Activated B cell treated with CpG ODN at 0.5 μM for 24 hours (primary cell): ENCODE results near the gene PARVA. TPM values are rescaled to one million over a fixed set of nuclear protein-coding genes. Genes with fewer than 3 reads are reported as not detected.

Experiments
- ATAC-seq: fragments of 200-7000 bp; cut with Tn5 transposase; one replicate; pipeline ENCODE4 v1.10.0; 2021; ENCODE audit warnings: low read depth, mild to moderate bottlenecking, moderate library complexity
- CTCF ChIA-PET: fragments of 350-600 bp; sonication (Branson Sonifier 250); formaldehyde crosslinking; loops from one replicate; lab custom pipeline; 2021; ENCODE audit warnings: antibody characterized with exemption; lab: Charles Lee
- POLR2A ChIA-PET: fragments of 350-600 bp; sonication (Branson Sonifier 250); formaldehyde crosslinking; loops from one replicate; lab custom pipeline; 2021; ENCODE audit warnings: antibody characterized with exemption; lab: Charles Lee
- DNase-seq: peaks from one replicate; pipeline ENCODE4 v3.0.0; 2022
- H3K27ac Mint-ChIP-seq: one replicate; pipeline ENCODE4 v1.8.0; 2020; ENCODE audit warnings: mixed read lengths
- H3K27me3 Mint-ChIP-seq: one replicate; pipeline ENCODE4 v1.8.0; 2021; ENCODE audit warnings: mixed read lengths
- H3K36me3 Mint-ChIP-seq: one replicate; pipeline ENCODE4 v1.8.0; 2021; ENCODE audit warnings: low read depth, mixed read lengths
- H3K4me1 Mint-ChIP-seq: one replicate; pipeline ENCODE4 v1.8.0; 2021; ENCODE audit warnings: mixed read lengths
- H3K4me3 Mint-ChIP-seq: one replicate; pipeline ENCODE4 v1.8.0; 2020; ENCODE audit warnings: mild to moderate bottlenecking, mixed read lengths
- H3K9me3 Mint-ChIP-seq: one replicate; pipeline ENCODE4 v1.8.0; 2020; ENCODE audit warnings: mixed read lengths
- intact Hi-C: fragments of 100-400 bp; cut with micrococcal nuclease; formaldehyde crosslinking; loops from one replicate; pipeline ENCODE4 v1.15.1; 2024
- total RNA-seq: library from RNA; stranded (reverse); gene quantifications from 2 replicates; pipeline ENCODE4 v1.2.3, GENCODE V29; 2022
- TF ChIP-seq, protein P1 (sequence below): fragments of 200-600 bp; IDR thresholded peaks from one replicate; pipeline ENCODE4 v1.8.0; 2022; ENCODE audit warnings: antibody characterized with exemption, mild to moderate bottlenecking

PARVA gene
- total RNA-seq, 1 donor from 2014 or later, result not detected

DNA sequence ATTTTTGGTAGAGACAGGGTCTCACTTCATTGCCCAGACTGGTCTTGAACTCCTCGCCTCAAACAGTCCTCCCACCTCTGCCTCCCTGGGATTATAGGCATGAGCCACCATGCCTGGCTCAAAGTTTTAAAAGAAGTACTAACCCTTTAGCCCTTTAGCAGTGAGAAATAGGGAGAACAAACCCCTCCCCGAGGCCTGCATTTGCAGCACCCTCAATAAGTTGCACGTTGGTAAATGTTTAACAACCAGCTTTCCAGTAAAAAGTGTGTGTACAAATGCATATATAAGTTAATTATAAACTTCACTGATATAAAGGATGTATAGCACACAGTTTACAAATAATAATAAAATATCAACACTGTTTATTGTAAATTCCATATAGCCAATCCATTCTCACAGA is 51.8 kb downstream of the PARVA start:
- TF ChIP-seq, protein P1, sequence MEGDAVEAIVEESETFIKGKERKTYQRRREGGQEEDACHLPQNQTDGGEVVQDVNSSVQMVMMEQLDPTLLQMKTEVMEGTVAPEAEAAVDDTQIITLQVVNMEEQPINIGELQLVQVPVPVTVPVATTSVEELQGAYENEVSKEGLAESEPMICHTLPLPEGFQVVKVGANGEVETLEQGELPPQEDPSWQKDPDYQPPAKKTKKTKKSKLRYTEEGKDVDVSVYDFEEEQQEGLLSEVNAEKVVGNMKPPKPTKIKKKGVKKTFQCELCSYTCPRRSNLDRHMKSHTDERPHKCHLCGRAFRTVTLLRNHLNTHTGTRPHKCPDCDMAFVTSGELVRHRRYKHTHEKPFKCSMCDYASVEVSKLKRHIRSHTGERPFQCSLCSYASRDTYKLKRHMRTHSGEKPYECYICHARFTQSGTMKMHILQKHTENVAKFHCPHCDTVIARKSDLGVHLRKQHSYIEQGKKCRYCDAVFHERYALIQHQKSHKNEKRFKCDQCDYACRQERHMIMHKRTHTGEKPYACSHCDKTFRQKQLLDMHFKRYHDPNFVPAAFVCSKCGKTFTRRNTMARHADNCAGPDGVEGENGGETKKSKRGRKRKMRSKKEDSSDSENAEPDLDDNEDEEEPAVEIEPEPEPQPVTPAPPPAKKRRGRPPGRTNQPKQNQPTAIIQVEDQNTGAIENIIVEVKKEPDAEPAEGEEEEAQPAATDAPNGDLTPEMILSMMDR, result no peak
- intact Hi-C loops, result no loop called here
- Mint-ChIP-seq H3K4me3 (no peak overlapping the region), H3K4me1 (no peaks in the 10 kb centered on the region), H3K9me3 (no peaks in the 10 kb centered on the region), H3K27me3 (peaks cover 4% of the 10 kb centered on the region), H3K36me3 (no peaks in the 10 kb centered on the region), H3K27ac (no peak overlapping the region)
- POLR2A ChIA-PET, result no interaction called here
- ATAC-seq (no peak), DNase-seq (no peak)
- CTCF ChIA-PET, result no interaction called here

DNA sequence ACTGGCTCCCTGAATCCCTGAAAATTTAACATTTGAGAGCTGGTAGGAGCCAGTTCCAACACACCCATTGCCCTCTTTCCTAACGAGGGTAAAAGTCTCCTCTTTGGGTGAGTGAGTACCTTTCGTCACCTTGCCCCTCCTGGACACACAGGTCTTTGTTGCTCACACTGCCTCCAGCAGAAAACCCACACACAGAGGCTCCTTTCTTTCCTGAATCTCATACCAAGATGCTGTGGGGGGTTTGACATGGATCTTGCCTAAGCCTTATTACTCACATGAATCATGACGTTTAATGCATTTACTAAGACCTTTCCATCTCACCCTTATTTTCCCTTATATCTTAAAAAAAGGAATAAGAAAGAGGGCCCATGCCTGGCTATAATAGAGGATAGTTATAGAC is 53.0 kb downstream of the PARVA start:
- ATAC-seq (no peak), DNase-seq (no peak)
- Mint-ChIP-seq H3K27me3 (peaks cover 2% of the 10 kb centered on the region), H3K27ac (no peak overlapping the region), H3K36me3 (no peaks in the 10 kb centered on the region), H3K4me3 (no peak overlapping the region), H3K4me1 (no peaks in the 10 kb centered on the region), H3K9me3 (no peaks in the 10 kb centered on the region)
- CTCF ChIA-PET, result no interaction called here
- intact Hi-C loops, result no loop called here
- POLR2A ChIA-PET, result no interaction called here
- TF ChIP-seq, protein P1, result no peak

DNA sequence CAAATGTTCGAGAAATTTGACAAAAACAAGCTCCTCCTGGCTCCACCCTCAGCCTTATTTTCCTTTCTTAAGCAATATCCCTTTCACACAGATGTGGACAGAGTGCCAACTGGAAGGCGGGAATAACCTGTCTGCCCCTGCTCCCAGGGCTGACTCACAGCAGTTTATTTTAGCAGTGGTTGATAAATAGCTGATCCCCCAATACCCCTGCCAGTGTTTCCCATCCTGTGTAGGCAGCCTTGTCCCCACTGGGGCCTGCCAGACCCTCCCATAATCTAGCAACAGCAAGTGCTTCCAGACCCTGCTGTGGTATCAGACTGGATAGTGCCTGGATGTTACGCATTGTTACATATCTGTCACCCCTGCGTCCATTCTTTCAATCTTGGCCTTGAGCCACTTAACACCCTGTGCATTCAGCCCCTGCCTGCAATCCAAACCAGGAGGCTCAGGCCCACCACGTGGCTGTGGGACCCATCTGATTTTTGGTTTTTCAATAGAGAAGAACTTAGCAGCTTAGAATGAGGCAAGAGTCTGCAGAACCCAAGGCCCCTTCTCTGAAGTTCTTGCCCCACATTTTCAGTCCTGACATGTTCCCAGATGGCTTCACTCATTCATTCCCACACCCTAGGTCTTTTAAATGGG is 53.7 kb downstream of the PARVA start:
- TF ChIP-seq, protein P1, result no peak
- Mint-ChIP-seq H3K27me3 (peaks cover under 1% of the 10 kb centered on the region), H3K27ac (no peak overlapping the region), H3K9me3 (no peaks in the 10 kb centered on the region), H3K4me1 (no peaks in the 10 kb centered on the region), H3K36me3 (no peaks in the 10 kb centered on the region), H3K4me3 (no peak overlapping the region)
- intact Hi-C loops, result no loop called here
- DNase-seq, result no peak
- CTCF ChIA-PET, result no interaction called here
- POLR2A ChIA-PET, result no interaction called here
- ATAC-seq, result no peak

DNA sequence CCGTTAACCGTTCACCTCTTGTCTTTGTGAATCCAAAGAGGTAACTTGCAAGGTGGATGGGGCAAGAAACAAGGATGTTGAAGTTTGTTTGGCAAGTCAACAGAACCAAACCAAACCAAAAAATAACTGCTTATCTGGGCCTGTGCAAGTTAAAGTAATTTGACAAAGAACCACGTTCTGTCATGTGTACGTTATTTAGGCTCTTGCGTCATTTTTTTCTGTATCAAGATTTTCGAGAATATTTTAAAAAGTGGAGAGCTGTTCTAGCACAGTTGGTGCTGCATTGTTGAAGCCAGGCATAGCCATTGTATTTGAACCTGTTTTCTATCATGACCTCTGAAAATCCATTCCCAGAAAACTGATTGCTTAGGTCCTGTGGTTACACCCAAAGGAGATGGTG is 55.1 kb downstream of the PARVA start:
- Mint-ChIP-seq H3K9me3 (no peaks in the 10 kb centered on the region), H3K4me1 (no peaks in the 10 kb centered on the region), H3K4me3 (no peak overlapping the region), H3K27ac (no peak overlapping the region), H3K36me3 (no peaks in the 10 kb centered on the region), H3K27me3 (peaks cover 9% of the 10 kb centered on the region)
- intact Hi-C loops, result no loop called here
- ATAC-seq, result no peak
- ChIA-PET POLR2A (no interaction called here), CTCF (no interaction called here)
- DNase-seq, result no peak
- TF ChIP-seq, protein P1, result no peak

DNA sequence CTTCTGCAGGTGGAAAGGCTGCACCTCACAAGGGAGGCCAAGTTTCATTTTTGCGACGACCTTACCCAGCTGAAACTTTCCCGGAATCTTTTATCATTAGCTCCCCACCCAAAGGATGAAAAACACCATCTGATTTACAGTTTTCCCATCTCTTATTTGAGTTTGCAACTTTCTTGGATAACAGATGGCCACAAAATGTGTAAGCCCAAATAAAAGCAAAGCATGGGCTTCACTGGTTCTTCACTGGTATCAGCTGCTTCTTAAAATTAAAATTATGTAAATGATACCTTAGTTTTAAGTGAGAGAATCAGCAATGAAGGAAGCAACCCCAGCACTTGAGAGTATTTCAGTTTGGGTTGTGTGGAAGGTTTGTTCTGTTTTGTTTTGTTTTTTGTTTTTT is 55.8 kb downstream of the PARVA start:
- H3K27me3 Mint-ChIP-seq, result peaks cover 10% of the 10 kb centered on the region
- intact Hi-C loops, result no loop called here
- TF ChIP-seq, protein P1, result no peak
- H3K36me3 Mint-ChIP-seq, result no peaks in the 10 kb centered on the region
- no peak for ATAC-seq
- no peak for DNase-seq
- ChIA-PET POLR2A (no interaction called here), CTCF (no interaction called here)
- no peaks in the 10 kb centered on the region for H3K9me3 Mint-ChIP-seq
- no peaks in the 10 kb centered on the region for H3K4me1 Mint-ChIP-seq
- no peak overlapping the region for H3K4me3 Mint-ChIP-seq
- H3K27ac Mint-ChIP-seq, result no peak overlapping the region
